ENCODE results near the gene PTPRT. TPM values are rescaled to one million over a fixed set of nuclear protein-coding genes. Genes with fewer than 3 reads are reported as not detected.

Gene PTPRT
- total RNA-seq = not detected in 2 replicates

GRCh38 chr20:43189554-43190331 lies at the start of gene PTPRT:
Gene PTPRT, minus strand, starts transcription at chr20:43189906. Its CDS starts 173 bp downstream, at chr20:43189733.

